Heart left ventricle (tissue), 13 donors: ENCODE data around the gene EEF2K.

Source experiments
- CTCF ChIP-seq, 12 donors: fragments of 200-600 bp; sonication (generic) in 4 of 12; IDR thresholded peaks; one replicate each; pipeline versions ENCODE4 v1.5.0 to v1.8.0; 2018 to 2022; ENCODE audit warnings: antibody characterized with exemption in 12 of 12, mild to moderate bottlenecking in 5 of 12
- POLR2A ChIP-seq, 2 donors: fragments of 450-650 bp; IDR thresholded peaks; one replicate each; pipeline ENCODE4 v1.6.1; 2017; ENCODE audit warnings: antibody characterized with exemption in 2 of 2, mild to moderate bottlenecking in 2 of 2, moderate library complexity in 2 of 2
- donor health status: ischemic (EF 13 %, LVEDD 7.1; RV severe dilation, severe dysfunction).
- donor health status: DM: no; HTN: yes; CAD: no.
- donor health status: DM: no; HTN: no; CAD: no.
- donor health status: ischemic (EF 25% LVEDD 6.9; RV normal size, moderate dysfunction).
- donor health status: ischemic (EF 25% LVEDD 5.7; RV mildly dilated, moderate dysfunction).
- donor health status: ischemic (EF 35%, LVEDD 5.7; RV mildly dilated, moderate dysfunction).
- donor health status: nonischemic (EF 11% LVEDD 7.7; RV severe dilation, severe dysfunction).
- donor health status: DM: yes; HTN: yes; CAD: no.
- donor health status: PGD.
- donor health status: ischemic (EF 29% LVEDD 5.4; RV normal size, mild dysfunction).
- donor health status: nonischemic (EF 23%, LVEDD 6.1; RV moderate dilation, normal function).

- no peak for TF ChIP-seq POLR2A (IDR thresholded peaks at IDR 0.05)
- TF ChIP-seq CTCF (IDR thresholded peaks at IDR 0.05), result no peak
Observed at GRCh38 chr16:22217890-22218730, 12.0 kb downstream of the EEF2K start.
